ENCODE results near the gene HS3ST3B1. TPM values are rescaled to one million over a fixed set of nuclear protein-coding genes. Genes with fewer than 3 reads are reported as not detected.

The HS3ST3B1 gene
- total RNA-seq, 1 experiment from 2014 or later = 2.4 TPM

- TF ChIP-seq POLR2AphosphoS5 (IDR thresholded peaks at IDR 0.05; ENCODE audit: low read depth, low read length) (no peak), JUND (IDR thresholded peaks at IDR 0.05) (no peak), MAX (IDR thresholded peaks at IDR 0.05) (no peak)
These were observed 75.8 kb downstream of the HS3ST3B1 start (continued) for GRCh38 chr17:14376666-14377065.

- POLR2A ChIA-PET = no interaction called here
- H3K27ac ChIP-seq (ENCODE audit: low read depth, low read length) = no peak overlapping the region
- no peak overlapping the region for H3K9ac ChIP-seq (ENCODE audit: low read length)
- intact Hi-C loops (cut with micrococcal nuclease) = no loop called here
- RAD21 ChIA-PET (ENCODE audit: low non-redundant PET in 1 of 2, low total read pairs in 2 of 2, uncharacterized antibody in 2 of 2, unreplicated experiment in 2 of 2) = no interaction called here
- no peak overlapping the region for H3K4me3 ChIP-seq (replicated peaks in 1 of 2; ENCODE audit: low read depth in 1 of 2, low read length in 2 of 2)
- no peaks in the 10 kb centered on the region for H3K79me2 ChIP-seq (ENCODE audit: insufficient read depth, low read length)
- BruUV-seq (replicated peaks) = no TSS peak
- no peaks in the 10 kb centered on the region; the same call in 1 of the 2 replicates for H3K27me3 ChIP-seq (ENCODE audit: insufficient read depth, low read length)
- CTCF ChIA-PET = no interaction called here
- DNase-seq (ENCODE audit: low read depth, low spot score) (no peak), ATAC-seq (no peak)
- H3K36me3 ChIP-seq (ENCODE audit: control insufficient read depth in 1 of 2, insufficient read depth in 2 of 2, low read length in 2 of 2) = no peaks in the 10 kb centered on the region
- H3K9me3 ChIP-seq (ENCODE audit: control insufficient read depth in 1 of 2, insufficient read depth in 1 of 2, low read depth in 1 of 2, low read length in 2 of 2) = no peaks in the 10 kb centered on the region
- H3K4me1 ChIP-seq (ENCODE audit: control insufficient read depth in 1 of 2, insufficient read depth in 2 of 2, low read length in 2 of 2) = no peaks in the 10 kb centered on the region
- H4K20me1 ChIP-seq (ENCODE audit: insufficient read depth) = no peaks in the 10 kb centered on the region
- H3K9me2 ChIP-seq (ENCODE audit: insufficient read depth) = no peaks in the 10 kb centered on the region
- no peak overlapping the region for H3K4me2 ChIP-seq (ENCODE audit: low read length)
- H2AFZ ChIP-seq (ENCODE audit: low read depth, low read length, poor library complexity, severe bottlenecking) = no peak overlapping the region
- TF ChIP-seq ATF3 (IDR thresholded peaks at IDR 0.05) = no peak
- TF ChIP-seq RAD21 (IDR thresholded peaks at IDR 0.05; ENCODE audit: low read depth) = no peak
- TF ChIP-seq SRF (IDR thresholded peaks at IDR 0.05; ENCODE audit: low read depth) = no peak
- no peak for TF ChIP-seq ZFX (IDR thresholded peaks at IDR 0.05)
- no peak for TF ChIP-seq EZH2 (IDR thresholded peaks at IDR 0.05)
- TF ChIP-seq TCF7L2 (IDR thresholded peaks at IDR 0.05; ENCODE audit: borderline replicate concordance, extremely low read depth, insufficient read depth, insufficient read length) = no peak
- TF ChIP-seq FOSL1 (IDR thresholded peaks at IDR 0.05; ENCODE audit: low read depth) = no peak
- no peak for TF ChIP-seq REST (IDR thresholded peaks at IDR 0.05; ENCODE audit: low read depth)
- TF ChIP-seq POLR2A (IDR thresholded peaks at IDR 0.05; ENCODE audit: borderline replicate concordance, extremely low read depth, insufficient read depth, insufficient read length) = no peak
- no peak for TF ChIP-seq ZNF274 (IDR thresholded peaks at IDR 0.05; ENCODE audit: low read depth, low read length)
- no peak for TF ChIP-seq CBX3 (IDR thresholded peaks at IDR 0.05; ENCODE audit: low read depth)
- no peak for TF ChIP-seq POLR2AphosphoS5 (IDR thresholded peaks at IDR 0.05; ENCODE audit: low read depth, low read length)
- no peak for TF ChIP-seq ELF1 (IDR thresholded peaks at IDR 0.05; ENCODE audit: borderline replicate concordance, low read depth)
- TF ChIP-seq EGR1 (IDR thresholded peaks at IDR 0.05; ENCODE audit: low read depth) = no peak
- no peak for TF ChIP-seq CEBPB (IDR thresholded peaks at IDR 0.05; ENCODE audit: low read depth)
- no peak for TF ChIP-seq EZH2phosphoT487 (IDR thresholded peaks at IDR 0.05; ENCODE audit: borderline replicate concordance)
- no peak for TF ChIP-seq JUND (IDR thresholded peaks at IDR 0.05)
These were observed 80.7 kb downstream of the HS3ST3B1 start for GRCh38 chr17:14381606-14382005.
